ENCODE data around the gene ALKBH2. TPM values are rescaled to one million over a fixed set of nuclear protein-coding genes. Genes with fewer than 3 reads are reported as not detected.

Gene ALKBH2
- total RNA-seq, 1 donor from 2014 or later = 16.4 TPM

DNA sequence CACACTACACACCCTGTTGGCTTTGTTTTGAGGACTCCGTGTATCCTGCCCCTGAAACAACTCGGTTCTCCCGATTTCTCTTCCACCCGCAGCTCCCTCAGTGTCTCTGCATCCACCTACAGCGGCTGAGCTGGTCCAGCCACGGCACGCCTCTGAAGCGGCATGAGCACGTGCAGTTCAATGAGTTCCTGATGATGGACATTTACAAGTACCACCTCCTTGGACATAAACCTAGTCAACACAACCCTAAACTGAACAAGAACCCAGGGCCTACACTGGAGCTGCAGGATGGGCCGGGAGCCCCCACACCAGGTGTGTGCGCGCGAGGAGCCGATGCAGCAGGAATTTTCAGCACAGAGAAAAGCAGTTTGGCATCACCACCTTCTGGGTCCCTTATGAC lies 10.5 kb downstream of the ALKBH2 start:
- Mint-ChIP-seq H3K9me3 (ENCODE audit: unreplicated experiment) (no peaks in the 10 kb centered on the region), H3K27me3 (ENCODE audit: unreplicated experiment) (no peaks in the 10 kb centered on the region), H3K4me1 (ENCODE audit: low read depth, unreplicated experiment) (no peaks in the 10 kb centered on the region), H3K4me3 (ENCODE audit: unreplicated experiment) (no peak overlapping the region), H3K36me3 (ENCODE audit: unreplicated experiment) (peaks cover 17% of the 10 kb centered on the region), H3K27ac (ENCODE audit: unreplicated experiment) (no peak overlapping the region)
- DNase-seq = no peak
- TF ChIP-seq, protein P1, sequence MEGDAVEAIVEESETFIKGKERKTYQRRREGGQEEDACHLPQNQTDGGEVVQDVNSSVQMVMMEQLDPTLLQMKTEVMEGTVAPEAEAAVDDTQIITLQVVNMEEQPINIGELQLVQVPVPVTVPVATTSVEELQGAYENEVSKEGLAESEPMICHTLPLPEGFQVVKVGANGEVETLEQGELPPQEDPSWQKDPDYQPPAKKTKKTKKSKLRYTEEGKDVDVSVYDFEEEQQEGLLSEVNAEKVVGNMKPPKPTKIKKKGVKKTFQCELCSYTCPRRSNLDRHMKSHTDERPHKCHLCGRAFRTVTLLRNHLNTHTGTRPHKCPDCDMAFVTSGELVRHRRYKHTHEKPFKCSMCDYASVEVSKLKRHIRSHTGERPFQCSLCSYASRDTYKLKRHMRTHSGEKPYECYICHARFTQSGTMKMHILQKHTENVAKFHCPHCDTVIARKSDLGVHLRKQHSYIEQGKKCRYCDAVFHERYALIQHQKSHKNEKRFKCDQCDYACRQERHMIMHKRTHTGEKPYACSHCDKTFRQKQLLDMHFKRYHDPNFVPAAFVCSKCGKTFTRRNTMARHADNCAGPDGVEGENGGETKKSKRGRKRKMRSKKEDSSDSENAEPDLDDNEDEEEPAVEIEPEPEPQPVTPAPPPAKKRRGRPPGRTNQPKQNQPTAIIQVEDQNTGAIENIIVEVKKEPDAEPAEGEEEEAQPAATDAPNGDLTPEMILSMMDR (IDR thresholded peaks at IDR 0.05; ENCODE audit: partially characterized antibody, unreplicated experiment) = no peak

DNA sequence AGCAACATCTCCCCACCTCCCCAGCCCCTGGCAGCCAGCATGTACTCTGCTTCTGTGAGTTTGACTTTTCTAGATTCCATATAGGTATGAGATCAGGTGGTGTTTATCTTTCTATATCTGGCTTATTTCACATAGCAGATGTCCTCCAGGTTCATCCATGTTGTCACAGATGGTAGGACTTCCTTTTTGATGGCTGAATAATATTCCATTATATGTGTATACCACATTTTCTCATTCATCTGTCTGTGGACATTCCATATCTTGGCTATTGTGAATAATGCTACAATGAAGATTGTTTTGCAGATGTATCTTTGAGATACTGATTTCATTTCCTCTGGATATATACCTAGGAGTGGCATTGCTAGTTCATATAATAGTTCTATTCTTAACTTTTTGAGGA lies 18.4 kb downstream of the ALKBH2 start:
- no peak overlapping the region for H3K27ac Mint-ChIP-seq (ENCODE audit: unreplicated experiment)
- peaks cover 24% of the 10 kb centered on the region for H3K36me3 Mint-ChIP-seq (ENCODE audit: unreplicated experiment)
- no peak overlapping the region for H3K4me3 Mint-ChIP-seq (ENCODE audit: unreplicated experiment)
- TF ChIP-seq, protein P1 (IDR thresholded peaks at IDR 0.05; ENCODE audit: partially characterized antibody, unreplicated experiment) = no peak
- H3K27me3 Mint-ChIP-seq (ENCODE audit: unreplicated experiment) = peaks cover 3% of the 10 kb centered on the region
- DNase-seq = no peak
- peaks cover 3% of the 10 kb centered on the region for H3K9me3 Mint-ChIP-seq (ENCODE audit: unreplicated experiment)
- no peaks in the 10 kb centered on the region for H3K4me1 Mint-ChIP-seq (ENCODE audit: low read depth, unreplicated experiment)

DNA sequence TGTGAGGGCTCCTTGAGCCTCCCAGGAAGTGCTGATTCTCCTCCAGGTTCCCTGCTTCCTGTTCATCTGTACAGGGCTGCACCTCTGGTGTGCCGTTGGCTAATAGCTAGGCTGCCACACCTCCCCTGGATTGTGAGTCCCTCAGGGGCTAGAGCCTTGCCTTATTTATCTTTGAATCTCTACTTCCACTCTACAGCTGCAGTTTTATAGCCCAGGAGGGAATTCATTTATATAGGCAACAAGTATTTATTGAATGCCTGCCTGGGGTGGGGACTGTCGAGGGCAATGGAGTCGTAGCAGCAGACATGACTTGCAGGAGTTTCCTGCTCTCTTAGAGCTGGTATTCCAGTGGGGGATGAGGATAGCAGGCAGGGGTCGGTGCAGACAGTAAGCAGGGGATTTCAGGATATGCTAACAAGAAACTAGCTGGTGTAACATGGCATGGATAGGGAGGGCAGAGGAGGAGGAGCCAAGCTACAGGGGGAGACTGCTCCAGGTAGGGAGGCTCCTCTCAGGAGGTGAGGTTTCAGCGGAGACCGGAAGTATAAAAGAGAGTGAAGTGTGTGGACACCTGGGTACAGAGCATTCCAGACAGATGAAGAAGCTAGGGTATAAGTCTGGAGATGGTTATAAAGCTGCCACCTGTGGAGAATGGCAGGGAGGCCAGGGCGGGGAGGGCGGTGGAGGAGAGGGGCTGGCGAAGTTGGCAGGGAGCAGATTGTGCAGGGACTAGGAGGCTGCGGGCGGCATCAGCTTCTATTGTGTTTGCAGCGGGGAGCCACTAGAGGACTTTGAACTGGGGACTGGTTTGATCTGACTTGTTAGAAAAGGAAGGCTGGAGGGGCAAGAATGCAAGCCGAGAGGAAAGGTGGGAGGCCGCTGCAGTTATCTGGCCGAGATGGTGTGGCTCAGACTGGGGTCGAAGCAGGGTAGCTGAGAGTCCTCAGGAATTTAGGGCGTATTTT lies 23.7 kb downstream of the ALKBH2 start:
- Mint-ChIP-seq H3K9me3 (ENCODE audit: unreplicated experiment) (no peaks in the 10 kb centered on the region), H3K4me3 (ENCODE audit: unreplicated experiment) (no peak overlapping the region), H3K27me3 (ENCODE audit: unreplicated experiment) (peaks cover 5% of the 10 kb centered on the region), H3K27ac (ENCODE audit: unreplicated experiment) (no peak overlapping the region), H3K4me1 (ENCODE audit: low read depth, unreplicated experiment) (no peaks in the 10 kb centered on the region), H3K36me3 (ENCODE audit: unreplicated experiment) (peaks cover 13% of the 10 kb centered on the region)
- TF ChIP-seq, protein P1 (IDR thresholded peaks at IDR 0.05; ENCODE audit: partially characterized antibody, unreplicated experiment) = no peak
- DNase-seq = no peak

DNA sequence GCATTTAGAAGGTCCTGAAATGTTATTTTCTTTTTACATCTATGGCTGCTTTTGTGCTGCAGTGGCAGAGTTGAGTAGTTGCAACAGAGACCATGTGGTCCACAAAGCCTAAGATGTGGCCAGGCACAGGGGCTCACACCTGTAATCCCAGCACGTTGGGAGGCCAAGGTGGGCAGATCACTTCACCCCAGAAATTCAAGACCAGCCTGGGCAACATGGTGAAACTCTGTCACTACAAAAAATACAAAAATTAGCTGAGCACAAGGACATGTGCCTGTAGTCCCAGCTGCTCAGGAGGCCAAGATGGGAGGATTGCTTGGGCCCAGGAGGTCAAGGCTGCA lies 27.4 kb downstream of the ALKBH2 start:
- Mint-ChIP-seq H3K4me1 (ENCODE audit: low read depth, unreplicated experiment) (no peaks in the 10 kb centered on the region), H3K27ac (ENCODE audit: unreplicated experiment) (no peak overlapping the region), H3K4me3 (ENCODE audit: unreplicated experiment) (no peak overlapping the region), H3K36me3 (ENCODE audit: unreplicated experiment) (peaks cover 3% of the 10 kb centered on the region), H3K9me3 (ENCODE audit: unreplicated experiment) (no peaks in the 10 kb centered on the region), H3K27me3 (ENCODE audit: unreplicated experiment) (peaks cover 5% of the 10 kb centered on the region)
- DNase-seq = no peak
- TF ChIP-seq, protein P1 (IDR thresholded peaks at IDR 0.05; ENCODE audit: partially characterized antibody, unreplicated experiment) = no peak

DNA sequence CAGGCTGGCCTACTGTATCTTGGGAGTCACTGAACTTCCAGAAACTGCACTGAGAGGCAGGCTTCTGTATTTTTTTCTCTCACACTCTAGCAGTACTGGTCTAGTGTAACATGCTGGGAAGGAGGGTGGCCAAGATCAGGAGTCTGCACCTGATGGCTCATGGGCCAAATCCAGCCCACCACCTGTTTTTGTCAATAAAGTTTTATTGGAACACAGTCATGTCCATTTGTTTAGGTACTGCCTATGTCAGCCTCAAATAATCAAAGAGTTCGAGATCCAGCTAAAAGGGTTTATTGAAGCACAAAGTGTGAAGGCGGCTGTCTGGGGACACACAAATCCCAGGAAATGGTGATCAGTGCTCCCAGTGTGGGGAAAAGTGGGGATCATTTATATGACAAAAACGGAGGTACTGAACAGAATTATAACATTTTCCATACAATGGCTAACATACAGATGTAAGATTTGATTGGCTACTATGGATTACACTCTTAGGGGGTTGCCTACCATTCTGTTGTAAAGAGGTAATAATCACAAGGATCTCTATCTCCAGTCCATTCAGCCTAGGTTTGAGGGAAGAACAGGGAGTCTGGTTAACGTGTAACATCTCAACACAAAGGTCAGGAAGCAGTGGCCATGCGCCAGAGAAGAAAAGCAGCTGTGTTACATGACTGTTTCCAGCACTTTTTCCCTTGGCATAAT lies 28.0 kb downstream of the ALKBH2 start:
- H3K27ac Mint-ChIP-seq (ENCODE audit: unreplicated experiment) = no peak overlapping the region
- TF ChIP-seq, protein P1 (IDR thresholded peaks at IDR 0.05; ENCODE audit: partially characterized antibody, unreplicated experiment) = no peak
- H3K27me3 Mint-ChIP-seq (ENCODE audit: unreplicated experiment) = peaks cover 5% of the 10 kb centered on the region
- DNase-seq = no peak
- H3K4me3 Mint-ChIP-seq (ENCODE audit: unreplicated experiment) = no peak overlapping the region
- no peaks in the 10 kb centered on the region for H3K36me3 Mint-ChIP-seq (ENCODE audit: unreplicated experiment)
- H3K4me1 Mint-ChIP-seq (ENCODE audit: low read depth, unreplicated experiment) = no peaks in the 10 kb centered on the region
- H3K9me3 Mint-ChIP-seq (ENCODE audit: unreplicated experiment) = no peaks in the 10 kb centered on the region
